ENCODE results near the gene AIG1. TPM values are rescaled to one million over a fixed set of nuclear protein-coding genes. Genes with fewer than 3 reads are reported as not detected.

The AIG1 gene
- total RNA-seq, 1 donor from 2014 or later: 37.1 TPM

- no peak overlapping the region for H3K4me2 ChIP-seq
- DNase-seq (ENCODE audit: low spot score): no peak
Measured at GRCh38 chr6:143062551-143062950, 1.9 kb downstream of the AIG1 start.

GRCh38 chr6:143063631-143064030 lies 2.9 kb downstream of the AIG1 start:
- TF ChIP-seq EZH2 (IDR thresholded peaks at IDR 0.05) (no peak), CTCF (IDR thresholded peaks at IDR 0.05) (no peak), EZH2phosphoT487 (IDR thresholded peaks at IDR 0.05) (no peak)
- no peaks in the 10 kb centered on the region for H3K9me3 Mint-ChIP-seq
- no peak overlapping the region for H3K4me3 ChIP-seq

More at GRCh38 chr6:143062551-143062950, 1.9 kb downstream of the AIG1 start:
- no peaks in the 10 kb centered on the region for H3K36me3 Mint-ChIP-seq
- Histone ChIP-seq H3K4me1 (peaks cover 4% of the 10 kb centered on the region), H3K9ac (no peak overlapping the region), H3K27ac (no peak overlapping the region), H3K9me3 (ENCODE audit: low read depth) (no peaks in the 10 kb centered on the region), H3K4me3 (no peak overlapping the region), H4K20me1 (ENCODE audit: low read depth) (no peaks in the 10 kb centered on the region), H3F3A (ENCODE audit: low read depth) (peaks cover 6% of the 10 kb centered on the region), H3K79me2 (ENCODE audit: low read depth) (no peaks in the 10 kb centered on the region), H3K27me3 (no peaks in the 10 kb centered on the region), H2AFZ (replicated peaks) (no peak overlapping the region), H3K36me3 (no peaks in the 10 kb centered on the region)
- peak overlapping the region; percentile 52 for H3K4me3 Mint-ChIP-seq
- peaks cover 4% of the 10 kb centered on the region for H3K27me3 Mint-ChIP-seq (ENCODE audit: insufficient read depth, low read depth)
- peaks cover 25% of the 10 kb centered on the region for H3K4me1 Mint-ChIP-seq
- TF ChIP-seq EZH2phosphoT487 (IDR thresholded peaks at IDR 0.05) (no peak), CTCF (IDR thresholded peaks at IDR 0.05) (no peak), EZH2 (IDR thresholded peaks at IDR 0.05) (no peak)
- H3K9me3 Mint-ChIP-seq: no peaks in the 10 kb centered on the region
- no peak overlapping the region for H3K27ac Mint-ChIP-seq

GRCh38 chr6:143064271-143064670 lies 3.6 kb downstream of the AIG1 start:
- Histone ChIP-seq H3K27ac (no peak overlapping the region), H3K4me3 (no peak overlapping the region), H3K4me1 (peaks cover 4% of the 10 kb centered on the region), H3K4me2 (no peak overlapping the region), H3K9ac (no peak overlapping the region), H3K79me2 (ENCODE audit: low read depth) (no peaks in the 10 kb centered on the region), H2AFZ (replicated peaks) (no peak overlapping the region), H3K9me3 (ENCODE audit: low read depth) (no peaks in the 10 kb centered on the region), H3F3A (ENCODE audit: low read depth) (peaks cover 1% of the 10 kb centered on the region), H3K27me3 (no peaks in the 10 kb centered on the region), H4K20me1 (ENCODE audit: low read depth) (no peaks in the 10 kb centered on the region), H3K36me3 (no peaks in the 10 kb centered on the region)
- H3K9me3 Mint-ChIP-seq: no peaks in the 10 kb centered on the region
- no peaks in the 10 kb centered on the region for H3K36me3 Mint-ChIP-seq
- TF ChIP-seq EZH2 (IDR thresholded peaks at IDR 0.05): no peak
- H3K27ac Mint-ChIP-seq: no peak overlapping the region
- H3K27me3 Mint-ChIP-seq (ENCODE audit: insufficient read depth, low read depth): peaks cover 4% of the 10 kb centered on the region
- DNase-seq (ENCODE audit: low spot score): no peak
- H3K4me3 Mint-ChIP-seq: no peak overlapping the region
- peaks cover 20% of the 10 kb centered on the region for H3K4me1 Mint-ChIP-seq

More at GRCh38 chr6:143063631-143064030, 2.9 kb downstream of the AIG1 start:
- H3K4me3 Mint-ChIP-seq: no peak overlapping the region
- H3K36me3 Mint-ChIP-seq: no peaks in the 10 kb centered on the region
- H3K36me3 ChIP-seq: no peaks in the 10 kb centered on the region
- peaks cover 25% of the 10 kb centered on the region for H3K4me1 Mint-ChIP-seq
- H3K79me2 ChIP-seq (ENCODE audit: low read depth): no peaks in the 10 kb centered on the region
- no peak overlapping the region for H3K4me2 ChIP-seq
- no peaks in the 10 kb centered on the region for H3K9me3 ChIP-seq (ENCODE audit: low read depth)
- no peak overlapping the region for H3K9ac ChIP-seq
- peaks cover 4% of the 10 kb centered on the region for H3K4me1 ChIP-seq
- no peak overlapping the region for H3K27ac ChIP-seq
- peaks cover 6% of the 10 kb centered on the region for H3F3A ChIP-seq (ENCODE audit: low read depth)
- H2AFZ ChIP-seq (replicated peaks): no peak overlapping the region
- no peaks in the 10 kb centered on the region for H3K27me3 ChIP-seq
- peaks cover 4% of the 10 kb centered on the region for H3K27me3 Mint-ChIP-seq (ENCODE audit: insufficient read depth, low read depth)
- H4K20me1 ChIP-seq (ENCODE audit: low read depth): no peaks in the 10 kb centered on the region
- no peak for DNase-seq (ENCODE audit: low spot score)
- no peak overlapping the region for H3K27ac Mint-ChIP-seq

- Histone ChIP-seq H3F3A (ENCODE audit: low read depth) (no peaks in the 10 kb centered on the region), H3K4me1 (peaks cover 4% of the 10 kb centered on the region), H4K20me1 (ENCODE audit: low read depth) (no peaks in the 10 kb centered on the region), H3K9ac (no peak overlapping the region), H3K27ac (no peak overlapping the region), H2AFZ (replicated peaks) (no peak overlapping the region), H3K9me3 (ENCODE audit: low read depth) (no peaks in the 10 kb centered on the region), H3K79me2 (ENCODE audit: low read depth) (no peaks in the 10 kb centered on the region), H3K36me3 (no peaks in the 10 kb centered on the region), H3K27me3 (no peaks in the 10 kb centered on the region), H3K4me3 (no peak overlapping the region), H3K4me2 (no peak overlapping the region)
- Mint-ChIP-seq H3K36me3 (no peaks in the 10 kb centered on the region), H3K4me3 (no peak overlapping the region), H3K4me1 (peaks cover 13% of the 10 kb centered on the region), H3K27me3 (ENCODE audit: insufficient read depth, low read depth) (peaks cover 4% of the 10 kb centered on the region), H3K27ac (no peak overlapping the region), H3K9me3 (no peaks in the 10 kb centered on the region)
- no peak for TF ChIP-seq EZH2phosphoT487 (IDR thresholded peaks at IDR 0.05)
- TF ChIP-seq CTCF (IDR thresholded peaks at IDR 0.05): no peak
- TF ChIP-seq EZH2 (IDR thresholded peaks at IDR 0.05): no peak
- DNase-seq (ENCODE audit: low spot score): no peak
Measured at GRCh38 chr6:143064951-143065683, 4.4 kb downstream of the AIG1 start.
